ENCODE data around the gene ALLC.

GRCh38 chr2:3627500-3628100 is 30.4 kb upstream of the ALLC start:
- TF ChIP-seq EZH2 (IDR thresholded peaks at IDR 0.05) (no peak), POLR2AphosphoS5 (IDR thresholded peaks at IDR 0.05; ENCODE audit: borderline replicate concordance, low read depth, low read length) (no peak)

All from SK-N-MC (cell line).